Stimulated activated CD8-positive, alpha-beta memory T cell treated with anti-CD3 and anti-CD28 coated beads, Interleukin-12 subunit alpha, Interleukin-12 subunit beta, amount 100 ng/mL, for 1 hour (primary cell): Measurements from ENCODE around the gene MGAT5.

Experiments
- DNase-seq: peaks from one replicate; pipeline ENCODE4 v3.0.0-alpha.2; 2020; ENCODE audit warnings: low read depth

MGAT5 gene

GRCh38 chr2:134337631-134338030, 83.8 kb downstream of the MGAT5 start:
- no peak for DNase-seq

- DNase-seq, result no peak
Observed at GRCh38 chr2:134338208-134338607, 84.3 kb downstream of the MGAT5 start.

GRCh38 chr2:134341476-134341875, 87.6 kb downstream of the MGAT5 start:
- no peak for DNase-seq

- no peak for DNase-seq
Observed at GRCh38 chr2:134344954-134345697, 91.3 kb downstream of the MGAT5 start.

- DNase-seq, result no peak
Observed at GRCh38 chr2:134346141-134346540, 92.3 kb downstream of the MGAT5 start.

- DNase-seq, result no peak
Observed at GRCh38 chr2:134347756-134348155, 93.9 kb downstream of the MGAT5 start.

GRCh38 chr2:134348239-134348638, 94.4 kb downstream of the MGAT5 start:
- no peak for DNase-seq

GRCh38 chr2:134348760-134349159, 94.9 kb downstream of the MGAT5 start:
- DNase-seq, result no peak

- no peak for DNase-seq
Observed at GRCh38 chr2:134351016-134351415, 97.1 kb downstream of the MGAT5 start.

GRCh38 chr2:134351899-134352298, 98.0 kb downstream of the MGAT5 start:
- DNase-seq, result no peak

- no peak for DNase-seq
Observed at GRCh38 chr2:134352844-134353243, 99.0 kb downstream of the MGAT5 start.

- no peak for DNase-seq
Observed at GRCh38 chr2:134354611-134355010, 100.7 kb downstream of the MGAT5 start.

- no peak for DNase-seq
Observed at GRCh38 chr2:134357814-134358213, 103.9 kb downstream of the MGAT5 start.

- DNase-seq, result no peak
Observed at GRCh38 chr2:134359367-134360081, 105.7 kb downstream of the MGAT5 start.

- DNase-seq, result no peak
Observed at GRCh38 chr2:134360745-134361487, 107.0 kb downstream of the MGAT5 start.

GRCh38 chr2:134361648-134362047, 107.8 kb downstream of the MGAT5 start:
- no peak for DNase-seq

GRCh38 chr2:134362152-134362668, 108.3 kb downstream of the MGAT5 start:
- DNase-seq, result no peak

- no peak for DNase-seq
Observed at GRCh38 chr2:134362740-134363139, 108.9 kb downstream of the MGAT5 start.

- DNase-seq, result no peak
Observed at GRCh38 chr2:134365356-134365755, 111.5 kb downstream of the MGAT5 start.

GRCh38 chr2:134366359-134366758, 112.5 kb downstream of the MGAT5 start:
- DNase-seq, result no peak

- no peak for DNase-seq
Observed at GRCh38 chr2:134367213-134367612, 113.3 kb downstream of the MGAT5 start.

- no peak for DNase-seq
Observed at GRCh38 chr2:134368009-134368817, 114.3 kb downstream of the MGAT5 start.
